ENCODE data around the gene ADAMTSL1.

ADAMTSL1 gene

DNA sequence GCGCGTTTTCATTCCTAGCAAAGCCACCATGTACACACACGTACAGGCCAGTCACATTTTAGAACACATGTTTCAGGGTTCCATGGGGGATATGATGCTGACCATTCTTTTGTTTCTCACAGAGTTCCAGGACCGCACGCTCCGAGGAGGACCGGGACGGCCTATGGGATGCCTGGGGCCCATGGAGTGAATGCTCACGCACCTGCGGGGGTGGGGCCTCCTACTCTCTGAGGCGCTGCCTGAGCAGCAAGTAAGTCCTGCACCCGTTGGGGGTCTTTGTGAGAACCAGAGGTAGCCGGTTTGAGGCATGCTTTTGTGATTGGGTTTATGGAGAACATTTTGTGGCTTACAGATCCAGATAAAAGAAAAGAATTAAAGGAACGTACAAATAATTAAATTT is 30.8 kb downstream of the ADAMTSL1 start:
- no peak for DNase-seq

GRCh38 chr9:18507151-18507550 is 33.2 kb downstream of the ADAMTSL1 start:
- no peak for DNase-seq

- DNase-seq: no peak
These were observed 42.6 kb downstream of the ADAMTSL1 start for GRCh38 chr9:18516514-18516913.

DNA sequence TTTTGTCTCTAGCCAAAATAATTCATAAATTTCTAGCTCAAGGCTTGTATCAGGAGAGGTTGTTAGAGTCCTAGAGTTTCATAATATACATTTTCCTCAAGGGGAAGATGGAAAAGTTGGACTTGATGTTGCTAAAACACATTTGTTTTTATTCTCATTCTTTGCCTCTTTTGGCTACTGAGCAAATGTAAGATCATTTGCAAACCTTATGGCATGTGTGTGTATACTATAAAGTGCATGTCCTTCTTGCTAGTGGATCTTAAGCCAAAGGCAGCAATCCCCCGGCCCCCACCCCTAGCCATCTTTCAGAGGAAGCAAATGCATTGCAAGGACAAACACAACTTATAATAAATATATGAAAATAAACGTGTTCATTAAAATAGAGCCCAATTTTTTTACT is 43.0 kb downstream of the ADAMTSL1 start:
- no peak for DNase-seq

DNA sequence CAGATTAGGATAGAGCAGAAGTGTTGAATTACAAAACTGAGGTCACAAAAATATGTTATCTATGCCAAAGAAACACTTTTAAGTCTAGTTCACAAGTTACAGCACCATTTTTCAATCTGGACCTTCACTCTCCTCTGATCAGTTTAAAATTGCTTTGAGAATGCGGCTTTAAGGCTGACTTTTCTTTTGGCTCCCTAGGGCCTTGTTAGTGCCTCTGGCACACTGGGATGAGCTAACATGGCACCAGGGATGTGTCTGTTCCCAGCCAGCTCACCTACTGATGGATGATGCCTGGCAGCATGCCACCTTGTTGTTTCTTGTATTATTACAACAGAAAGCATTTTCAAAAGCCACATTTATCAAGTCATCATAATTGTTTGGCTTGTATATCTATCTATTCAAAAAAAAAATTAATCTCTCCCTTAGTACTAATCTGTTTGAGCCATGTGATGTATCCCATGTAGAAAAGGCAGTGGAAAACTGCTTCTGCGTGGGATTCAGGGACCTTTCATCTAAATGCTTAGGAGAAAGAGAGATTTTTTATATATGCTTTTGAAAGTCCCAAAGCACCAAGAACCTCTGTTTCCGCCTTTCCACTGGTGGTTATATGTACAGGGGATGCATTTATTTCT is 46.6 kb downstream of the ADAMTSL1 start:
- no peak for DNase-seq

GRCh38 chr9:18526685-18527084 is 52.7 kb downstream of the ADAMTSL1 start:
- DNase-seq: no peak

- DNase-seq: no peak
These were observed 57.4 kb downstream of the ADAMTSL1 start for GRCh38 chr9:18531136-18532065.

- no peak for DNase-seq
These were observed 60.7 kb downstream of the ADAMTSL1 start for GRCh38 chr9:18534611-18535010.

DNA sequence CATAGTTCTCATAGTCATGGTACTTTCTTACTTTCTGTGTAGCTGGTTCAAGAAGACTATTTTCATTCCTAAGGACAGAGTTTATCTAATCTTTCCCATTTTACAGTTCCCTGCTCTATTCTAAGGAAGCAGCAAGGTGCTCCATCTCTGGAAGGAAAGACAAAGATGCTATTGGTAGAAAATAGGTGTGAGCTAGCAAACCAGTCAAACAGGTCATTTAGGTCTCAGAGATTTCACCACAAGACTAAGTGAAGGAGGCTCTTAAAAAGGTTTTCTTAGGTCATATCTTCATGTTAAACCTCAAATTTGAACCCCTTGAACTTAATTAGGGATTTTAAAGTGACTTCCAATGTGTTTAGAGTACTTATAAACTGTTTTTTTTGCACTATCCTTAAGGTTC is 62.6 kb downstream of the ADAMTSL1 start:
- no peak for DNase-seq

DNA sequence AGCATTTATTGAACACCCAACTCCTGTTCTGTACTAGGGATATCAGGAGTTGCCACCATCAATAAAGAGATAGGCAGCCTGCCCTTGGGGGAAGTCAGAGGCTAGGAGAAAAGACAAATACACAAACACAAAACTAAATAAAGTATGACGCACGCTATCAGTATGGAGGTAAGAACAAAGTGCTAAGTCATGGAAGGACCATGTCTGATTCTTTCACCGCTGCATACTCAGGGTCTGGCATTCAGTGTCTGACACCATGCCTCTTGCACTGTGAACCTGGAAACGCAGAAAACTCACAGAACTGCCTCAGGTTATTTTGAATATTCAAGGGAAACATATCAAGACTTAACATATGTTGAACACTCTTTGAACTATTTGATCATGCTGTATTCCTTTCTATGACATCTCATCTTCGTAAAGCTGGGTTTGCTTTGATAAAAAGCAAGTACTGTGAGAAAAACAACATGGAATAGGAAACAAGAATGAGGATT is 65.3 kb downstream of the ADAMTSL1 start:
- DNase-seq: no peak

GRCh38 chr9:18542837-18543405 is 69.0 kb downstream of the ADAMTSL1 start:
- no peak for DNase-seq

DNA sequence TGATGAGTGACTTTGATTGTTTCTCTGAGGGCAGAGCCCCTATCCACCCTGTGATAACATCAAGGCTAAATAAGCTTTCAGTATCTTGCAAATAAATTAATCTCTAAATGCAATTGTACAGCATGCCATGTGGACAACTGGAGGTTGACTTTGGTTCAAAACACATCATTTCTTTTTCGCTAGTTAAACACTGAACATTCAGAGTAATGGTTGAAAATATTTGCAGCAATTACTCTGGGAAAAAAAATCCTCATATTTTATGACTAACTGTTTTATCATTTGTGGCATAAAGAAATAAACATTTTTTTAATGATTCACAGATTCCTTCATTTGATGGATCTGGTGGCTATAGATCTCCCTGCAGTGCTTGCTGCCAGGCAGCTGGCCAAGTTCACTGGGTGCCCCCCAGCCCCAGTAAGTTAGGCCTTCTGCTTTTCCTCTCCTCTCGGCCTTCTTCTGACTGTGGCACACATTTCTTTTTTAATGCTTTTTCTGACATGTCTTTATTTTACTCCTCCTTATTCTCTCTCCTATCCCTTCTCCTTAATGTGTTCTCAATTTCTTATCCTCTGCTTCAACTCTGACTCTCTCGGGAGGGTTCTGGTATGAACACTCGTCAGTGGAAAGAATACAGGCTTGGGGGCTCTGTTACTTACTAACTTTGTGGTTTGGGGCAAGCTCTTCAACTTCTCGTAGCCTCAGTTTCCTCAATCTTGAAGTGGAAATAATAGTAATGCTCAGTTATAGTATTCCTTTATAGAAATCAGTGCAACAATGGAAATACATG is 69.6 kb downstream of the ADAMTSL1 start:
- no peak for DNase-seq

DNA sequence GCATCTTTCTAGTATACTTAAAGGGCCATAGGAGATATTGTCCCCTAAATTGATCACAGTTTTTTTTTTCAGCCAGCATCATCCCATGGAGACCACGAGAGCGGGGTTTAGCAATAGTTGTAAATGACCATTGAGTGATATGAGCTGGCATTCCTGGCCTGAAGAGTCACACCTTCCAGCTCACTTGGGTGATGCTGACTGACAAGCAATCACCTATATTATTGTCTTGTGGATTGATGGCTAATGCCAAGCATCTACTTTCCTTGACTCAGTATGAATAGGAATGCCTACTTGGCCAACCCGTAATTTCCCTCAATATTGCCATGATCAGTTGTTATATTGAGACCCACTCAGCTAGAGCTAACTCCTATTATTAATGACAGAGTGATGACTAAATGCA is 70.5 kb downstream of the ADAMTSL1 start:
- DNase-seq: no peak

DNA sequence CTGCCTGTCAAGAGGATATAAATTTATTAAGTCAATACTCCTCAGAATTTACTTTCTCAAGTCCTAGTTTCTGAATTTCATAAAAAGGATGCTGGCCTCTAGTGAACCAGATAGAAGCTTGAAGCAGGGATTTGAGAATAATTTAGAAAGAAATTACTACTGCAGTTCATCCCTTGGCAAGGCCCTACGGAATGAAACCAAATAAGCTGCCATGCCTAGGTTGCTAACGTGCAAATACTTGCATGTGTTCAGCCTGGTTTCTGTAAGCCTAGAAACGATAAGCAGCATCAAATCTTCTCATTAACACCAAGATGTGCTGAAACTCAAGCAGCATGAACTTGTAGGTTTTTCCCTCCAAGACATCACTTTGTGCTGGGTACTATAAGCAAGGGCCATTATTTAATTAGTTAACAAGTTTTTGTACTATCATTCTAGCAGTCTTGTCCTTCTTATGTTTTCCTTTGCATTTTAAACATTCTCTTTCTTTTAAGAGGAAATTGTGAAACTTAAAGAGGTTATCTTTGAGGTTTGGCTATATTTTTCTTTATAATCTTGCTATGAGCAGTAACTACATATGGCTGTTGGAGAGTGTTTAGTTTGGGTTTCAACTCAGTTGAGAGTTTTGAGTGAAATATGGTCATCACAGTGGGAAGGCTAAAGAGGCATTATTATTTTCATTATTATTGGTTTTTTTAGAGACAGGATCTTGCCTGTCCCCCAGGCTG is 71.8 kb downstream of the ADAMTSL1 start:
- no peak for DNase-seq

GRCh38 chr9:18548456-18548855 is 74.5 kb downstream of the ADAMTSL1 start:
- DNase-seq: no peak

DNA sequence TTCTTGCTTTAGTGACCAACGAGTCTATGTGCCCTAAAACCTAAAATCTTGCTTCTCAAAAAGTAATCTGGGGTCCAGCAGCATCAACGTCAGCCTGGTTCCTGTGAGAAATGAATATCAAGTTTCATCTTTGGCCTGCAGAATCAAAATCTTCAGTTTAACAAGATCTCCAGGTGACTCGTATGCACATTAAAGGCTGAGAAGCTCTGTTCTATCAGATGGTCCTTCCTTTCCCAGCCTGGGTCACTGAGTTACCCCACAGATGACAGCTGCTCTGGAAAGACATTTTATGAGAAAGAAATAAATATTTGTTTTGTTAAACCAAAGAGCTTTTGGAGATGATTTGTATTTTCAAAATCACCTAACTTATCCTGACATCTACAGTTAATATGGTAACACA is 75.8 kb downstream of the ADAMTSL1 start:
- DNase-seq: no peak

DNA sequence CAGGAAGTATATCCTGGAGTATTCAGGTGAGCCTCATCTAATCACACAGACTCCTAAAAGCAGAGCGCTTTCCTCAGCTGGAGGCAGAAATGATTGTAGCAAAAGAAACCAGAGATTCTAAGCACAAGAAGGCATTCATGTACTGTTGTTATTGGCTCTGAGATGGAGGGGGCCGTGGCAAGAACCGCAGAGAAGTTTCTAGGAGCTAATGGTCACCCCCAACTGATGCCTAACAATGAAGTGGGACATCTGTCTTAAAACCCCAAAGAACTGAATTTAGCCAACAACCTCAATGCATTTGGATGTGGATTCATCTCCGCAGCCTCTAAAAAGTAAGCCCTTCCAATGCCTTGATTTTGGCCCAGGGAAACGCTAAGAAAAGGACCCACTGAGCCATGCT is 76.3 kb downstream of the ADAMTSL1 start:
- no peak for DNase-seq

DNA sequence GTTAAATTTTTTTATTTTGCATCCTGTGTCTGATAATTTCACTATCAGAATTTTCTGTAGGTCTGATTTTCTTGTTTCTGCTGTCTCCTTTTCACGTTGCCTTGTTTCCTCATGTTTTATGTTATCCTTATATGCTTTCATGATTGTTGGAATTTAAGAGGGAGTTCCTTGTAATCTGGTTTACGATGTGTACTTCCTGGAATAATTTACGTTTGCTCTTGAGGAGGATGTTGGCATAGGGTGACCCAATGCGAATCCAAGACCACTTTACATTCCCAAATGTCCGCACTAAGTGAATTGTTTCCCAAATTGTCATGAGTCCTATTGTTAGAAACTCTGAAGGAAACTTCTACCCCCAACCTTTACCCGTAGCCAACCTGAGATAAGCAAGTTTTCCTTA is 80.3 kb downstream of the ADAMTSL1 start:
- DNase-seq: no peak

- DNase-seq: no peak
These were observed 81.3 kb downstream of the ADAMTSL1 start for GRCh38 chr9:18555105-18555883.

- DNase-seq: no peak
These were observed 90.3 kb downstream of the ADAMTSL1 start for GRCh38 chr9:18564018-18564880.

DNA sequence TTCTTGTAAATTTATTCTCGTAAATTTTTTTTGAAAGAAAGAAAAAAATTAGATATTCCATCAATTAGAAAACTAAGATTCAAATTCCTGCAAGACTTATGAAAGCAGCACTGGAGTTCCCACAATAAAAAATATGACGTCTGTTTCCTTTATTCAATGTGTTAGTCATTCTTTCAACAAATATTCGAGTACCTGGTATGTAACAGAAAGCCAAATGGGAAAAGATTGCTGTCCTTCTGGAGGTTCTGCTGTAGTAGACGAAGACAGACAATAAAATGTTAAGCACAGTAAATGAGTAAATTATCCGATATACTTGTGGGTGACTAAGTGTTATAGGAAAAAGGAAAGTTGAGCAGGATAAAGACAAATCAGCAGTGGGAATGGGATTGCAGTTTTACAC is 92.2 kb downstream of the ADAMTSL1 start:
- DNase-seq: no peak
